H1 (cell line): ENCODE data around the gene SCN2B. TPM values are rescaled to one million over a fixed set of nuclear protein-coding genes. Genes with fewer than 3 reads are reported as not detected.

ENCODE experiments used
- CTCF ChIA-PET: fragments of 300-600 bp; sonication (Branson Sonifier 250); formaldehyde crosslinking; loops from one replicate; lab custom pipeline; 2021; ENCODE audit not compliant: partially characterized antibody; lab: Charles Lee
- POLR2A ChIA-PET: fragments of 300-600 bp; sonication (Branson Sonifier 250); formaldehyde crosslinking; loops from one replicate; lab custom pipeline; 2021; ENCODE audit warnings: inconsistent platforms; ENCODE audit not compliant: partially characterized antibody; lab: Charles Lee
- DNase-seq, 2 experiments: peaks; one replicate each; pipeline versions ENCODE4 v3.0.0 to v3.0.0-alpha.2; 2010 to 2022; ENCODE audit warnings: low spot score in 2 of 2, low read depth in 1 of 2, mixed read lengths in 1 of 2
- FAIRE-seq: peaks from 2 replicates; lab custom pipeline; 2011; peaks lifted over from hg19 to GRCh38; lab: Jason Lieb, UNC
- H2AFZ ChIP-seq: 2 replicates; pipeline ENCODE4 v1.8.1; 2012; ENCODE audit warnings: low read length, inconsistent platforms
- H2AK5ac ChIP-seq: 2 replicates; pipeline ENCODE4 v1.6.1; 2013; ENCODE audit warnings: low read depth, low read length
- H2BK120ac ChIP-seq: replicated peaks from 2 replicates; pipeline ENCODE3; 2013; ENCODE audit warnings: low read depth, low read length, inconsistent platforms
- H2BK12ac ChIP-seq: 2 replicates; pipeline ENCODE4 v1.6.1; 2013; ENCODE audit warnings: low read depth, low read length
- H2BK15ac ChIP-seq: 2 replicates; pipeline ENCODE4 v1.6.1; 2013; ENCODE audit warnings: low read length
- H2BK20ac ChIP-seq: 2 replicates; pipeline ENCODE4 v1.6.1; 2013; ENCODE audit warnings: low read length
- H2BK5ac ChIP-seq: 2 replicates; pipeline ENCODE4 v1.6.1; 2013; ENCODE audit warnings: low read depth, low read length
- H3K14ac ChIP-seq: 2 replicates; pipeline ENCODE4 v1.6.1; 2013; ENCODE audit warnings: inconsistent platforms; ENCODE audit not compliant: insufficient read length
- H3K18ac ChIP-seq: 2 replicates; pipeline ENCODE4 v1.6.1; 2013; ENCODE audit warnings: low read length; ENCODE audit errors: extremely low read depth
- H3K23ac ChIP-seq: 2 replicates; pipeline ENCODE4 v1.6.1; 2013; ENCODE audit warnings: inconsistent platforms; ENCODE audit not compliant: insufficient read length
- H3K23me2 ChIP-seq: 2 replicates; pipeline ENCODE4 v1.6.1; 2013; ENCODE audit warnings: low read depth, low read length
- H3K27ac ChIP-seq: 2 replicates; pipeline ENCODE4 v1.6.1; 2011; ENCODE audit warnings: low read depth, low read length, inconsistent platforms
- H3K27me3 ChIP-seq, 4 experiments: replicated peaks in 1 of 4; 1 replicate in 1 of 4; 2 replicates in 3 of 4; pipeline versions ENCODE4 v1.6.1 to v1.8.1; 2011 to 2013; ENCODE audit warnings: low read length in 3 of 4, mild to moderate bottlenecking in 3 of 4, inconsistent platforms in 2 of 4, mixed read lengths in 2 of 4, moderate library complexity in 1 of 4; ENCODE audit not compliant: control insufficient read depth in 3 of 4, insufficient read depth in 3 of 4; ENCODE audit errors: extremely low read depth in 1 of 4
- H3K36me3 ChIP-seq, 4 experiments: 2 replicates each; pipeline versions ENCODE4 v1.6.1 to v1.8.1; 2011 to 2013; ENCODE audit warnings: mild to moderate bottlenecking in 4 of 4, low read length in 3 of 4, moderate library complexity in 2 of 4, control low read depth in 1 of 4, inconsistent platforms in 1 of 4; ENCODE audit not compliant: insufficient read depth in 4 of 4, control insufficient read depth in 2 of 4
- H3K4ac ChIP-seq: replicated peaks from 2 replicates; pipeline ENCODE3; 2013; ENCODE audit warnings: low read length, low read depth, mixed read lengths, inconsistent platforms; ENCODE audit not compliant: insufficient read length
- H3K4me1 ChIP-seq, 4 experiments: replicated peaks in 1 of 4; 1 replicate in 1 of 4; 2 replicates in 3 of 4; pipeline versions ENCODE4 v1.6.1 to v1.8.1; 2011 to 2013; ENCODE audit warnings: low read length in 3 of 4, inconsistent platforms in 2 of 4, mixed read lengths in 1 of 4; ENCODE audit not compliant: insufficient read depth in 4 of 4, control insufficient read depth in 3 of 4
- H3K4me2 ChIP-seq, 2 experiments: 2 replicates each; pipeline versions ENCODE4 v1.6.1 to v1.8.1; 2011 to 2013; ENCODE audit warnings: low read depth in 2 of 2, low read length in 2 of 2, control low read depth in 1 of 2, inconsistent platforms in 1 of 2, mild to moderate bottlenecking in 1 of 2; ENCODE audit not compliant: insufficient read depth in 1 of 2
- H3K4me3 ChIP-seq, 4 experiments: fragments of 200-600, 300-600 bp in 1 of 4; sonication (generic), shearing (Covaris generic), sonication (Bioruptor Twin) in 1 of 4; 2 replicates each; pipeline versions ENCODE4 v1.5.1 to v1.8.1; 2011 to 2016; ENCODE audit warnings: low read length in 4 of 4, low read depth in 3 of 4, control low read depth in 2 of 4, inconsistent platforms in 2 of 4, mild to moderate bottlenecking in 2 of 4, mixed read lengths in 1 of 4, moderate library complexity in 1 of 4; ENCODE audit not compliant: insufficient read depth in 2 of 4; ENCODE audit errors: extremely low read depth in 1 of 4
- H3K56ac ChIP-seq: replicated peaks from 2 replicates; pipeline ENCODE3; 2013; ENCODE audit warnings: low read depth, mild to moderate bottlenecking, mixed read lengths, low read length, inconsistent platforms; ENCODE audit not compliant: insufficient read length
- H3K79me1 ChIP-seq: 2 replicates; pipeline ENCODE4 v1.6.1; 2013; ENCODE audit warnings: low read depth, low read length, control low read depth
- H3K79me2 ChIP-seq, 2 experiments: 2 replicates each; pipeline versions ENCODE4 v1.6.1 to v1.8.1; 2012 to 2013; ENCODE audit warnings: low read length in 2 of 2, mild to moderate bottlenecking in 2 of 2, inconsistent platforms in 1 of 2; ENCODE audit not compliant: insufficient read depth in 2 of 2, control insufficient read depth in 1 of 2
- H3K9ac ChIP-seq, 4 experiments: replicated peaks in 1 of 4; 1 replicate in 1 of 4; 2 replicates in 3 of 4; pipeline versions ENCODE4 v1.6.1 to v1.8.1; 2011 to 2013; ENCODE audit warnings: low read depth in 3 of 4, low read length in 3 of 4, control low read depth in 2 of 4, mild to moderate bottlenecking in 2 of 4, moderate library complexity in 2 of 4, inconsistent platforms in 1 of 4; ENCODE audit errors: extremely low read depth in 1 of 4
- H3K9me3 ChIP-seq, 2 experiments: 2 replicates each; pipeline versions ENCODE4 v1.6.1 to v1.8.1; 2012 to 2013; ENCODE audit warnings: mild to moderate bottlenecking in 2 of 2, moderate library complexity in 2 of 2, control low read depth in 1 of 2, inconsistent platforms in 1 of 2, low read depth in 1 of 2, low read length in 1 of 2, mixed read lengths in 1 of 2; ENCODE audit not compliant: insufficient read depth in 2 of 2
- H4K20me1 ChIP-seq, 2 experiments: replicated peaks in 1 of 2; 2 replicates each; pipeline versions ENCODE3 to v1.8.1; 2011 to 2013; ENCODE audit warnings: inconsistent platforms in 2 of 2, low read length in 2 of 2, mild to moderate bottlenecking in 1 of 2; ENCODE audit not compliant: insufficient read depth in 2 of 2, control insufficient read depth in 1 of 2
- H4K5ac ChIP-seq: 2 replicates; pipeline ENCODE4 v1.6.1; 2013; ENCODE audit warnings: low read length, low read depth, mixed read lengths, inconsistent platforms; ENCODE audit not compliant: insufficient read length
- H4K8ac ChIP-seq: 2 replicates; pipeline ENCODE4 v1.8.0; 2013; ENCODE audit warnings: mild to moderate bottlenecking, moderate library complexity, low read length, inconsistent platforms; ENCODE audit not compliant: insufficient read depth; ENCODE audit errors: extremely low read depth
- H4K91ac ChIP-seq: replicated peaks from 2 replicates; pipeline ENCODE3; 2013; ENCODE audit warnings: low read length, mixed read lengths, inconsistent platforms; ENCODE audit not compliant: insufficient read length
- ATF3 ChIP-seq: IDR thresholded peaks from 2 replicates; pipeline ENCODE4 v1.6.1; 2011; ENCODE audit warnings: low read depth, mild to moderate bottlenecking, low read length; ENCODE audit not compliant: insufficient read depth
- CEBPB ChIP-seq: IDR thresholded peaks from 2 replicates; pipeline ENCODE4 v1.6.1; 2012; ENCODE audit warnings: low read depth, low read length
- FOSL1 ChIP-seq: IDR thresholded peaks from 2 replicates; pipeline ENCODE4 v1.6.1; 2011; ENCODE audit warnings: mild to moderate bottlenecking, low read depth, low read length, moderate library complexity; ENCODE audit not compliant: insufficient read depth
- POLR2A ChIP-seq, 2 experiments: IDR thresholded peaks; 1 replicate in 1 of 2; 2 replicates in 1 of 2; pipeline ENCODE4 v1.6.1; 2011; ENCODE audit warnings: low read depth in 2 of 2, low read length in 2 of 2, mild to moderate bottlenecking in 2 of 2; ENCODE audit errors: control extremely low read depth in 1 of 2
- RFX5 ChIP-seq: IDR thresholded peaks from 2 replicates; pipeline ENCODE4 v1.6.1; 2011; ENCODE audit warnings: low read depth, low read length, improper control_type of control experiment, borderline replicate concordance
- RNF2 ChIP-seq: fragments of 200-900, 300-1000 bp; sonication (generic); IDR thresholded peaks from 2 replicates; pipeline ENCODE4 v1.7.1; 2016; ENCODE audit warnings: borderline replicate concordance, low read depth, mild to moderate bottlenecking, antibody characterized with exemption, low read length; ENCODE audit not compliant: poor library complexity, severe bottlenecking; ENCODE audit errors: missing control alignments
- SIN3A ChIP-seq, 2 experiments: IDR thresholded peaks in 1 of 2; conservative IDR thresholded peaks in 1 of 2; 2 replicates each; pipeline ENCODE4 v1.6.1; 2011 to 2012; ENCODE audit warnings: low read length in 2 of 2, improper control_type of control experiment in 1 of 2, low read depth in 1 of 2, mild to moderate bottlenecking in 1 of 2
- TEAD4 ChIP-seq: IDR thresholded peaks from 2 replicates; pipeline ENCODE4 v1.6.1; 2012; ENCODE audit warnings: low read depth, low read length, inconsistent platforms, mixed read lengths
- WGBS, 2 experiments: shearing (Covaris generic) in 1 of 2; methylation state at CpG; one replicate each; pipeline versions ENCODE4 v1.1.6 to v1.1.7; 2013 to 2015; ENCODE audit warnings: low lambda C conversion rate in 2 of 2, mixed read lengths in 2 of 2, inconsistent platforms in 1 of 2, low coverage in 1 of 2, missing lambda C conversion rate in 1 of 2; ENCODE audit not compliant: insufficient replicate concordance in 2 of 2, insufficient coverage in 1 of 2, insufficient read length in 1 of 2; ENCODE audit errors: extremely low coverage in 1 of 2, missing lambda C conversion rate in 1 of 2; 5-methylcytosine and 5-hydroxymethylcytosine counted together
- polyA plus RNA-seq, 7 experiments: library from polyadenylated mRNA; depleted of rRNA in 3 of 7; stranded (reverse) in 5 of 7; unstranded in 2 of 7; fragments of >200 nt in 5 of 7; fragments of 200-250 nt in 2 of 7; gene quantifications; 1 replicate in 5 of 7; 2 replicates in 1 of 7; 4 replicates in 1 of 7; pipeline versions ENCODE4 v1.2.1 to v1.2.3, GENCODE V29; 2011 to 2013; ENCODE audit warnings: missing spikeins in 2 of 7, mixed read lengths in 2 of 7
- total RNA-seq: library from RNA; stranded (reverse); fragmentation: NEBNext Ultra II Directional; extraction: Animal tissue kit (Norgen Biotek cat#: 25700); gene quantifications from 2 replicates; pipeline ENCODE4 v1.2.1, GENCODE V29; 2021

Gene SCN2B
- total and polyA plus RNA-seq, 2 of the 8 experiments (the other 6 are each of a cell fraction or from before 2014, with no cell fraction given) = 0.14 to 0.24 TPM

- peaks cover 5 to 14% (median 13%) of the 10 kb centered on the region in 4 experiments; a peak in 6 of 7 replicates for H3K4me1 ChIP-seq
- no peak overlapping the region for H3K4me3 ChIP-seq
- H3K9me3 ChIP-seq = no peaks in the 10 kb centered on the region
- no peak overlapping the region for H4K8ac ChIP-seq
- H2BK5ac ChIP-seq = no peak overlapping the region
- H2BK15ac ChIP-seq = no peak overlapping the region
- no peaks in the 10 kb centered on the region for H3K79me2 ChIP-seq
- H3K56ac ChIP-seq = no peak overlapping the region
- peaks cover 0 to 2% (median under 1%) of the 10 kb centered on the region in 4 experiments; a peak in 2 of 7 replicates for H3K27me3 ChIP-seq
- H3K18ac ChIP-seq = no peak overlapping the region
- H4K91ac ChIP-seq = no peak overlapping the region
- H2BK12ac ChIP-seq = no peak overlapping the region
- H3K27ac ChIP-seq = no peak overlapping the region
- H2AFZ ChIP-seq = no peak overlapping the region
- H2BK120ac ChIP-seq = no peak overlapping the region
- no peaks in the 10 kb centered on the region for H4K20me1 ChIP-seq
- H3K14ac ChIP-seq = no peak overlapping the region
- no peak overlapping the region for H2BK20ac ChIP-seq
- no peak overlapping the region for H3K9ac ChIP-seq
- no peak overlapping the region for H3K23ac ChIP-seq
- ChIA-PET CTCF (interaction anchor here (5.9 kb wide), 1 partner anchor 8 kb away, joined by 38 read pairs; no protein-coding TSS in a partner anchor), POLR2A (interaction anchor here (1.2 kb wide), 1 partner anchor 9 kb away, joined by 3 read pairs; no protein-coding TSS in a partner anchor)
- WGBS, 2 experiments = 93% methylated on average over 2 of the region's 2 CpGs; no CpG with 5 or more reads in 1 of the 2 experiments
- H3K4me2 ChIP-seq = no peak overlapping the region
- H3K4ac ChIP-seq = no peak overlapping the region
- H3K79me1 ChIP-seq = no peaks in the 10 kb centered on the region
- DNase-seq = no peak
- TF ChIP-seq RFX5 (no peak), SIN3A (conservative IDR thresholded peaks at IDR 0.05 in 1 of 2, IDR thresholded peaks at IDR 0.05 in 1 of 2; ENCODE audit: low read depth in 1 of 2, low read length in 2 of 2) (no peak), CEBPB (no peak), ATF3 (no peak), FOSL1 (no peak), TEAD4 (no peak), RNF2 (no peak), POLR2A (IDR thresholded peaks at IDR 0.05; ENCODE audit: control extremely low read depth in 1 of 2, low read depth in 2 of 2, low read length in 2 of 2) (no peak)
- no peaks in the 10 kb centered on the region for H3K36me3 ChIP-seq
- no peak overlapping the region for H2AK5ac ChIP-seq
- no peak for FAIRE-seq
- H4K5ac ChIP-seq = no peak overlapping the region
- H3K23me2 ChIP-seq = 0 out of 2 replicates have a peak, but pooled peaks cover 2% of the 10 kb centered on the region
These were observed 30.6 kb upstream of the SCN2B start for GRCh38 chr11:118207079-118207478.
